Measurements from ENCODE around the gene ARHGAP15. TPM values are rescaled to one million over a fixed set of nuclear protein-coding genes. Genes with fewer than 3 reads are reported as not detected.

Gene ARHGAP15
- total RNA-seq, 1 donor from 2014 or later, result 7.0 TPM

DNA sequence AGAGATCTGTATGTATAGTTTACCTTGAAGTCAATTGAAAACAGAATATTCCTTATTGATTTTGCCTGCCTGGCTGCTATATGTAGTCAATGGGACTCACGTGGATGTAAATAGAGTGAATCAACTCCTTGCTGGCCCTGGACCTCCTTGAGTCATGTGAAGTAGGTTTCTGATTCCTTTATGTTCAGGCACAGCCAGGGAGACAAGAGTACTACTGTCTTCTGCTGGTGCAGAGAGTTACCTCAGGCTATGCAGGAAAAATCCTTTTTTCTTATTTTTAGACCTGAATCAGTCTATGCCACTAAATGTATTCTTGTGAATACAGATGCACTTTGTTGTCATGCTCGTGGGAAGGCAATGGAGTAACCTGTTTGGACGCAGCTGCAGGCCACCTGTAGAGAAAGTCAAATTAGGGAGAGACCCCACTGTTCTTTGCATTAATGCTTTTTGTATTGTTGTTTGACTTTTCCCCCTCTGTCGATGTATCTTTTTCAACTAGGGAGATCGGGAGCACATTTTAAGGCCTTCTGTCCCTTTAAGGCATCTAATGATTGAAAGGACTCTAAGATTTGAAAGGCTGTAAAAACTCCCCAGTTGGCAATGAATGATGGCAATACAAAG lies 473.9 kb downstream of the ARHGAP15 start:
- DNase-seq, result no peak

DNA sequence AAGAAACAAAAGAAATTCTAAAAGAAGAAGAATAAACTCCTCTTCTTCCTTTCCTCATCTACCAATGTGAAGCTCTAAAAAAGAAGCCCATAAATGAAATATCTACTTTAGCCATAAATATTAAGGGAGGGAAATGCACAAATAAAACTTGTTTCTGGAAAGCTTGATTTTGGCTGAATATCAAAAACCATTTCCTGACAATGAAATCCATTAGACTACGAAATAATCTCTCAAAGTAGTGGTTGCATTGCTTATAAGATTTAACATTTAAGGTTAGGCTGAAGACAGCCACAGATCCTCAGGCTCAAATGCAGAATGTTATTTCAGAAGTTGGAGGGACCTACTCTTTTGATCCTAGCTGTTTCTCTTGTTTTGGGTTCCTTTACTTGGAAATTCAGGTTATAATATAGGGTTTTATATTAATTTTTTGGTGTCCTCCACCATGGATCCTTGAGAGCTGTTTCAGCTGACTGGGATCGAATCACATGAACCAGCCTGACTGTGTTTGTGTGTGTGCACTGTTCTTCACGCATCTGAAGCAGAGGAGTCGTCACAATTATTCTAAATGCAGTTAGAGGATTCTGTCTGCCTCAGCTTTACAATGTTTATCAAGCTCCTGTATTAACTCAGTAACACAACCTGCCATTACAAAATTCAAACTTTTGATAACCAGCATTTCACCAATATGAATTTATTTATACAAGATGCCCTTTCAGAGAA lies 474.8 kb downstream of the ARHGAP15 start:
- Histone ChIP-seq H3K27me3 (ENCODE audit: low read depth) (no peaks in the 10 kb centered on the region), H3K36me3 (no peaks in the 10 kb centered on the region), H3K4me1 (no peaks in the 10 kb centered on the region), H3K9me3 (replicated peaks) (no peaks in the 10 kb centered on the region), H3K4me3 (no peak overlapping the region), H3K27ac (replicated peaks) (peak overlapping the region; percentile 44)
- TF ChIP-seq, protein P1, sequence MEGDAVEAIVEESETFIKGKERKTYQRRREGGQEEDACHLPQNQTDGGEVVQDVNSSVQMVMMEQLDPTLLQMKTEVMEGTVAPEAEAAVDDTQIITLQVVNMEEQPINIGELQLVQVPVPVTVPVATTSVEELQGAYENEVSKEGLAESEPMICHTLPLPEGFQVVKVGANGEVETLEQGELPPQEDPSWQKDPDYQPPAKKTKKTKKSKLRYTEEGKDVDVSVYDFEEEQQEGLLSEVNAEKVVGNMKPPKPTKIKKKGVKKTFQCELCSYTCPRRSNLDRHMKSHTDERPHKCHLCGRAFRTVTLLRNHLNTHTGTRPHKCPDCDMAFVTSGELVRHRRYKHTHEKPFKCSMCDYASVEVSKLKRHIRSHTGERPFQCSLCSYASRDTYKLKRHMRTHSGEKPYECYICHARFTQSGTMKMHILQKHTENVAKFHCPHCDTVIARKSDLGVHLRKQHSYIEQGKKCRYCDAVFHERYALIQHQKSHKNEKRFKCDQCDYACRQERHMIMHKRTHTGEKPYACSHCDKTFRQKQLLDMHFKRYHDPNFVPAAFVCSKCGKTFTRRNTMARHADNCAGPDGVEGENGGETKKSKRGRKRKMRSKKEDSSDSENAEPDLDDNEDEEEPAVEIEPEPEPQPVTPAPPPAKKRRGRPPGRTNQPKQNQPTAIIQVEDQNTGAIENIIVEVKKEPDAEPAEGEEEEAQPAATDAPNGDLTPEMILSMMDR (IDR thresholded peaks at IDR 0.05; ENCODE audit: borderline replicate concordance), result no peak
- intact Hi-C loops (cut with micrococcal nuclease), result no loop called here
- DNase-seq, result no peak

More for the DNA sequence above, 473.9 kb downstream of the ARHGAP15 start:
- no peaks in the 10 kb centered on the region for H3K9me3 ChIP-seq (replicated peaks)
- H3K27ac ChIP-seq (replicated peaks), result peak overlapping the region; percentile 44
- intact Hi-C loops (cut with micrococcal nuclease), result no loop called here
- H3K4me3 ChIP-seq, result no peak overlapping the region
- TF ChIP-seq, protein P1 (IDR thresholded peaks at IDR 0.05; ENCODE audit: borderline replicate concordance), result no peak
- no peaks in the 10 kb centered on the region for H3K27me3 ChIP-seq (ENCODE audit: low read depth)
- no peaks in the 10 kb centered on the region for H3K36me3 ChIP-seq
- H3K4me1 ChIP-seq, result no peaks in the 10 kb centered on the region

DNA sequence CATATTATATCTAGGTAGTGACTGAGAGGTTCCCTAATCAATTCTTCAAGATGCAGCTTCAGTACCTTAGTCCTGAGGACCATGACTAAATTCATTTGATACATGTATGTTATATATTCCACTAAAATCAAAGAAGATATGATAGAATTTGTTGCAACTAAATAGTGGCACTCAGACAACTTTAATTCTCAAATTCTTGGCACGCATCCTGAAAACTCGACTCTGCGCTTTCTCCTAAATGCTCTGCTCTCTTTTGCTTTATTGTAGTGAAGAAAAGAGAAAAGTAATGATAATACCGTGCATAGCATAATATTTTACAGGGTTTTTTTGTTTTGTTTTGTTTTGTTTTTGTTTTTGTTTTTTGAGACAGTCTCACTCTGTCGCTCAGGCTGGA lies 475.3 kb downstream of the ARHGAP15 start:
- intact Hi-C loops (cut with micrococcal nuclease), result no loop called here
- H3K9me3 ChIP-seq (replicated peaks), result no peaks in the 10 kb centered on the region
- no peaks in the 10 kb centered on the region for H3K36me3 ChIP-seq
- no peaks in the 10 kb centered on the region for H3K4me1 ChIP-seq
- no peak overlapping the region for H3K4me3 ChIP-seq
- H3K27me3 ChIP-seq (ENCODE audit: low read depth), result no peaks in the 10 kb centered on the region
- TF ChIP-seq, protein P1 (IDR thresholded peaks at IDR 0.05; ENCODE audit: borderline replicate concordance), result no peak
- H3K27ac ChIP-seq (replicated peaks), result peak overlapping the region; percentile 44
- DNase-seq, result no peak

DNA sequence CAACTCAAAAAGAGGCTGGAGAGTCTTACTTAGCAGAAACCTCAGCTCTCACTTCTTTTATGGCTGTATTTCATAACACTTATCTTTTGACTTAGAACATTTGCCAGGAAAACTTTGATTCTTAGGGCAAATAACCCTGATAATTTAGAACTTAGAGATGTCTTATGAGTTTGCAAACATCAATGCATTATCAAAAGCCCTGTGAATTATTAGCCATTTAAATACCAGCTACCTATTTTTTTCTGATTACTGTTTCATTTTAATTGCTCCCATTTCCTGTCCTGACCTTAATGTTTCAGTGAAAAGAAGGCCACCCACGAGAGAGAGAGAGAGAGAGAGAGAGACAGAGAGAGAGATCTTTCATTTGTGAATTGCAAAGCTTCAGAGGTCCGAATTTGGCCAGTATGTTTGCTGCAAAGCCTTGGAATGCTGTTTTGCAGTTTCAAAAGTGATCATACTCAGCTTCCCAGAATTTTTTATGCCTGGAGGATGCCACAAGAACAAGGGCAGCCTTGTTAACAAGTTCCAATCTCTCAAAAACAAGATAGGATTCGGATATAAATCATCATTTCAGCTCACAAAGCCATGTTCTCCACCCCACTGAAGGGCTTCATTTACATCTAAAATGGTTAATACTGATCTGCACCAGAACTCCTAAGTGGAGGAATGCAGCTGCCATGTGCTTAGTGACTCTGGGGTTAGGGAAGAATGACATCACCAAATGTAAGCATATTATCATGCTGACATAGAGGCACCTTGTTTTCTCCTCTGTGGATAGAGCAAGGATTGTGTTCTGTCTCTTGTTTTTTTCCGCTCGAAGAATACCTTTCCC lies 478.2 kb downstream of the ARHGAP15 start:
- intact Hi-C loops (cut with micrococcal nuclease), result no loop called here
- Histone ChIP-seq H3K27me3 (ENCODE audit: low read depth) (no peaks in the 10 kb centered on the region), H3K9me3 (replicated peaks) (no peaks in the 10 kb centered on the region), H3K27ac (replicated peaks) (peak overlapping the region; percentile 35), H3K4me1 (no peaks in the 10 kb centered on the region), H3K4me3 (no peak overlapping the region), H3K36me3 (no peaks in the 10 kb centered on the region)
- DNase-seq, result no peak
- TF ChIP-seq, protein P1 (IDR thresholded peaks at IDR 0.05; ENCODE audit: borderline replicate concordance), result no peak

DNA sequence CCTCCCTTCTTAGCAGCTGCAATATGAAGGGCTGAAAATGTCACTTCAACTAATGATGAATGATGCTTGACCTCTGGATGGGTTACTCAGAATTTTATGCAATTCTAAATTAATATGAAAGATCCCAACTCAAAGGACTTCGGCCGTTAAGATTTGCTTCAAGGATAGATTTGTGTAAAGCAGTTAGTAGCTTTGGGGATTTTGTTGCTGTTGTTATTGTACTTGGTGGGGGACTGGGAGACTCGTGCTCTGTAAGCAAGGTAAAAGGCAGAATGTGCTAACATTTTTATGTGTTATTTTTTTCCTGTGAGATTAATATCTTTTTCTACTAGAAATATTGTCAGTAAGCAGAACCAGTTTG lies 478.8 kb downstream of the ARHGAP15 start:
- no peaks in the 10 kb centered on the region for H3K27me3 ChIP-seq (ENCODE audit: low read depth)
- H3K9me3 ChIP-seq (replicated peaks), result no peaks in the 10 kb centered on the region
- intact Hi-C loops (cut with micrococcal nuclease), result no loop called here
- no peak for DNase-seq
- H3K4me3 ChIP-seq, result no peak overlapping the region
- no peaks in the 10 kb centered on the region for H3K36me3 ChIP-seq
- TF ChIP-seq, protein P1 (IDR thresholded peaks at IDR 0.05; ENCODE audit: borderline replicate concordance), result no peak
- no peaks in the 10 kb centered on the region for H3K4me1 ChIP-seq
- H3K27ac ChIP-seq (replicated peaks), result no peak overlapping the region
